Fibroblast of lung (primary cell): ENCODE measurements around the gene RAPGEF4. TPM values are rescaled to one million over a fixed set of nuclear protein-coding genes. Genes with fewer than 3 reads are reported as not detected.

Experiments
- DNase-seq, 2 donors: peaks; one replicate each; pipeline versions ENCODE4 v3.0.0 to v3.0.0-alpha.2; 2010; ENCODE audit warnings: low read depth in 2 of 2
- H2AFZ ChIP-seq: 2 replicates; pipeline ENCODE4 v1.5.1; 2012; ENCODE audit warnings: low read length, control low read depth, inconsistent platforms
- H3K27ac ChIP-seq: 2 replicates; pipeline ENCODE4 v1.5.1; 2011; ENCODE audit warnings: low read length, control low read depth; ENCODE audit not compliant: insufficient read depth
- H3K27me3 ChIP-seq: 2 replicates; pipeline ENCODE4 v1.5.1; 2011; ENCODE audit warnings: mild to moderate bottlenecking, low read length; ENCODE audit not compliant: control insufficient read depth, insufficient read depth
- H3K36me3 ChIP-seq: 2 replicates; pipeline ENCODE4 v1.5.1; 2011; ENCODE audit warnings: low read length; ENCODE audit not compliant: control insufficient read depth, insufficient read depth
- H3K4me1 ChIP-seq: 2 replicates; pipeline ENCODE4 v1.5.1; 2011; ENCODE audit warnings: low read length; ENCODE audit not compliant: control insufficient read depth, insufficient read depth; ENCODE audit errors: extremely low read depth
- H3K4me2 ChIP-seq: 2 replicates; pipeline ENCODE4 v1.5.1; 2011; ENCODE audit warnings: low read length, control low read depth; ENCODE audit not compliant: insufficient read depth; ENCODE audit errors: extremely low read depth
- H3K4me3 ChIP-seq, 4 experiments: fragments of 200-600 bp in 1 of 4; sonication (generic) in 1 of 4; replicated peaks in 1 of 4; 2 replicates each; pipeline ENCODE4 v1.5.1; 2011 to 2016; ENCODE audit warnings: low read length in 4 of 4, low read depth in 3 of 4, mild to moderate bottlenecking in 3 of 4, control low read depth in 2 of 4, inconsistent platforms in 1 of 4, mixed read lengths in 1 of 4; ENCODE audit not compliant: insufficient read depth in 1 of 4; ENCODE audit errors: control extremely low read depth in 1 of 4
- H3K79me2 ChIP-seq: 2 replicates; pipeline ENCODE4 v1.5.1; 2012; ENCODE audit warnings: mild to moderate bottlenecking, low read length, inconsistent platforms; ENCODE audit not compliant: control insufficient read depth, insufficient read depth
- H3K9ac ChIP-seq: 2 replicates; pipeline ENCODE4 v1.5.1; 2011; ENCODE audit warnings: mild to moderate bottlenecking, low read length, control low read depth; ENCODE audit not compliant: insufficient read depth
- H3K9me3 ChIP-seq: 2 replicates; pipeline ENCODE4 v1.5.1; 2012; ENCODE audit warnings: low read depth, low read length; ENCODE audit not compliant: control insufficient read depth, insufficient read depth
- H4K20me1 ChIP-seq: 2 replicates; pipeline ENCODE4 v1.5.1; 2011; ENCODE audit warnings: low read length; ENCODE audit not compliant: control insufficient read depth, insufficient read depth; ENCODE audit errors: extremely low read depth
- EZH2 ChIP-seq: IDR thresholded peaks from 2 replicates; pipeline ENCODE4 v1.5.1; 2012; ENCODE audit warnings: low read length, control low read depth, mild to moderate bottlenecking; ENCODE audit errors: missing control alignments
- polyA plus RNA-seq, 2 donors: library from polyadenylated mRNA; depleted of rRNA in 1 of 2; stranded (reverse) in 1 of 2; unstranded in 1 of 2; fragments of >200 nt; gene quantifications; 2 replicates each; pipeline ENCODE4 v1.2.1, GENCODE V29; 2011 to 2012; ENCODE audit warnings: missing spikeins in 1 of 2
- total RNA-seq: library from RNA; depleted of rRNA; stranded (reverse); fragments of >200 nt; gene quantifications from 2 replicates; pipeline ENCODE4 v1.2.1, GENCODE V29; 2014
- TF ChIP-seq, protein P1 (sequence below), 2 donors: IDR thresholded peaks in 1 of 2; conservative IDR thresholded peaks in 1 of 2; 1 replicate in 1 of 2; 2 replicates in 1 of 2; pipeline ENCODE4 v1.5.1; 2011 to 2012; ENCODE audit warnings: low read length in 2 of 2, control low read depth in 1 of 2, inconsistent platforms in 1 of 2, low read depth in 1 of 2, mild to moderate bottlenecking in 1 of 2

The RAPGEF4 gene
- total and polyA plus RNA-seq, 2 donors (not counting 1 experiment from before 2014, with no cell fraction given): 0.51 to 3.0 TPM

DNA sequence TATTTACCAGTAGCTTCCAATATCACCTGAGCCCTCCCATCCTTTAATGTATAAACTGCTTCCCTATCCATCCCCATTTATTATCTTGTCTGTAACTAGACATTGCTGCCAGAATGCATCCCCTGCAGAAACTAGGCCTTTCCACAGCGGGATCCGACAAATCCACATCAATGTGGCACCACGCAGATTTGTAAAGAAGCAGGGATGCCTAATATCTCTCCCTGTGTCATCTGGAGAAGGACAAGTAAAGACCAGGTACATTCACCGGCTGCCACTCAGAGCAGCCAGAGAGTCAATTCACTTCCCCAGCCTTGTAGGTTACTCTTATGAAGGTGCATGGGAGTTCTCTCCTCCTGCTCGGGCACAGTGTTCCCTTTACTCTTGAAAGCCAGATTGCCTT is 241.2 kb downstream of the RAPGEF4 start:
- Histone ChIP-seq H3K4me1 (no peaks in the 10 kb centered on the region), H3K9me3 (no peaks in the 10 kb centered on the region), H3K36me3 (no peaks in the 10 kb centered on the region), H3K27me3 (peaks cover 11% of the 10 kb centered on the region), H3K4me2 (no peak overlapping the region), H3K4me3 (no peak overlapping the region), H3K79me2 (no peaks in the 10 kb centered on the region), H3K27ac (no peak overlapping the region), H2AFZ (no peak overlapping the region), H3K9ac (no peak overlapping the region), H4K20me1 (no peaks in the 10 kb centered on the region)
- TF ChIP-seq, protein P1, sequence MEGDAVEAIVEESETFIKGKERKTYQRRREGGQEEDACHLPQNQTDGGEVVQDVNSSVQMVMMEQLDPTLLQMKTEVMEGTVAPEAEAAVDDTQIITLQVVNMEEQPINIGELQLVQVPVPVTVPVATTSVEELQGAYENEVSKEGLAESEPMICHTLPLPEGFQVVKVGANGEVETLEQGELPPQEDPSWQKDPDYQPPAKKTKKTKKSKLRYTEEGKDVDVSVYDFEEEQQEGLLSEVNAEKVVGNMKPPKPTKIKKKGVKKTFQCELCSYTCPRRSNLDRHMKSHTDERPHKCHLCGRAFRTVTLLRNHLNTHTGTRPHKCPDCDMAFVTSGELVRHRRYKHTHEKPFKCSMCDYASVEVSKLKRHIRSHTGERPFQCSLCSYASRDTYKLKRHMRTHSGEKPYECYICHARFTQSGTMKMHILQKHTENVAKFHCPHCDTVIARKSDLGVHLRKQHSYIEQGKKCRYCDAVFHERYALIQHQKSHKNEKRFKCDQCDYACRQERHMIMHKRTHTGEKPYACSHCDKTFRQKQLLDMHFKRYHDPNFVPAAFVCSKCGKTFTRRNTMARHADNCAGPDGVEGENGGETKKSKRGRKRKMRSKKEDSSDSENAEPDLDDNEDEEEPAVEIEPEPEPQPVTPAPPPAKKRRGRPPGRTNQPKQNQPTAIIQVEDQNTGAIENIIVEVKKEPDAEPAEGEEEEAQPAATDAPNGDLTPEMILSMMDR (conservative IDR thresholded peaks at IDR 0.05 in 1 of 2, IDR thresholded peaks at IDR 0.05 in 1 of 2; ENCODE audit: low read depth in 1 of 2, low read length in 2 of 2): no peak
- no peak for TF ChIP-seq EZH2
- DNase-seq: no peak

DNA sequence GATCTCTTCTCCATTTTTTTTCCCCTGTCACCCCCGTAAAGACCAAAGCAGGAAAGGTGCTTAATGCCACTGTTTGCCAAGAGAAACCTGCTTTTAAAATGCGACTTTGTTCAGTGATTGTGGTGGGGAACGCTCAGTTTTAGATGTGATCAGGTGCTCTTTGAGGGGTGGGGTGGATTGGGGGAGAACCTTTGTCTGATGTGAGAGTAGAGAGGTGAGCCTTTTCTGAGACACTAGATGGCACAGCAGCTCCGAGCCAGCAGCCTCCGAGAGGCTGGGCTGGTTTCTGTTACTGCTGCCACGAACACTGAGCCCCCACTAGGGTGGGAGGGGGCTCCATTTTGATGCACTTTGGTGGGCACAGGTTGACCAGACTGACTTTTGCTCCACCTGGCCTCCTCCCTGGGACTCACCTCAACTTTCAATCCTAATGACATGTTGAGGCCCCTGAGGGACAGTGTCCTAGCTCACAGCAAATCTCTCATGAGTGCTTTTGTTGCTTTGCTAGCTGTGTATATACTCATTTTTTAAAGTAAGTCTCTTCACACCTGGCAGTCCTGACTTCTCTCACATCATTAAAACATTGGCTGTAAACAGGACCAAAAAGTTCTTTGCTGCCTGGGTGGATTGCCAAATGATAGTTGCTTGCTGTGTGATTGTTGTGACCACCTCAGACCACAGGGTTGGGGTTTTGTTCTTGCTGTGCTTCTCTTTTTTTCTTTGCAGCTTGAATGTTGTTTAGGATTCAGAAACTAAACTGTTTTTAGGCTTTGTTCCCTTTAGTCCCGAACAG is 241.8 kb downstream of the RAPGEF4 start:
- peaks cover 11% of the 10 kb centered on the region for H3K27me3 ChIP-seq
- H3K4me3 ChIP-seq: no peak overlapping the region
- H3K9ac ChIP-seq: no peak overlapping the region
- no peak for DNase-seq
- H3K27ac ChIP-seq: no peak overlapping the region
- H4K20me1 ChIP-seq: no peaks in the 10 kb centered on the region
- H3K4me2 ChIP-seq: no peak overlapping the region
- no peaks in the 10 kb centered on the region for H3K9me3 ChIP-seq
- H2AFZ ChIP-seq: no peak overlapping the region
- H3K36me3 ChIP-seq: no peaks in the 10 kb centered on the region
- H3K79me2 ChIP-seq: no peaks in the 10 kb centered on the region
- H3K4me1 ChIP-seq: no peaks in the 10 kb centered on the region
- TF ChIP-seq, protein P1 (conservative IDR thresholded peaks at IDR 0.05 in 1 of 2, IDR thresholded peaks at IDR 0.05 in 1 of 2; ENCODE audit: low read depth in 1 of 2, low read length in 2 of 2): peak in 1 of 2 donors; percentile 5
- TF ChIP-seq EZH2: no peak

DNA sequence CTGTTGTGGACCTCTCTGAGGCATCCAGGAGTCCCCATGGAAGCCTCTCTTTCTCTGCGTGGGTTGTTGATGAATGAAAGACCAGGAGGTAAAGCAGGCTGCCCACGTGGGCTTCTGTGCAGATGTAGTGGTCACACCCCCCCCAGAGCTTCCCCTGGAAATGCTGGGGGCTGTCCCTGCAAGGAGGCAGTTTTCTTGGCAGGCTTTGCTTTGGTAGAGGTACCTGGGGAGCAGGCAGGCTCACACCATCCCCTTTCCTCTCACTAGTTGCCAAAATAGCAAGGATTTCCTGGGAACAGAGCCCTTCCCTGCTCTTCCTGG is 242.4 kb downstream of the RAPGEF4 start:
- H4K20me1 ChIP-seq: no peaks in the 10 kb centered on the region
- H3K4me3 ChIP-seq: no peak overlapping the region
- TF ChIP-seq EZH2: no peak
- TF ChIP-seq, protein P1 (conservative IDR thresholded peaks at IDR 0.05 in 1 of 2, IDR thresholded peaks at IDR 0.05 in 1 of 2; ENCODE audit: low read depth in 1 of 2, low read length in 2 of 2): no peak
- H3K9ac ChIP-seq: no peak overlapping the region
- no peaks in the 10 kb centered on the region for H3K4me1 ChIP-seq
- DNase-seq: no peak
- peaks cover 11% of the 10 kb centered on the region for H3K27me3 ChIP-seq
- H3K27ac ChIP-seq: no peak overlapping the region
- no peaks in the 10 kb centered on the region for H3K79me2 ChIP-seq
- no peaks in the 10 kb centered on the region for H3K36me3 ChIP-seq
- H3K9me3 ChIP-seq: no peaks in the 10 kb centered on the region
- no peak overlapping the region for H2AFZ ChIP-seq
- no peak overlapping the region for H3K4me2 ChIP-seq
